GM18868 (cell line): Measurements from ENCODE around the gene SERTAD3.
"Not testable (repeated sequence)": the region's sequence is repeated elsewhere in the genome, so short reads cannot be mapped to it uniquely, and the experiment has no call there.

Experiments used
- ATAC-seq: cut with Tn5 transposase; IDR thresholded peaks from one replicate; pipeline ENCODE4 v1.9.1; 2021; ENCODE audit warnings: mild to moderate bottlenecking, moderate library complexity; ENCODE audit not compliant: unreplicated experiment

The SERTAD3 gene

GRCh38 chr19:40458597-40458974, 14.5 kb upstream of the SERTAD3 start:
- ATAC-seq = no peak

GRCh38 chr19:40457953-40458596, 13.9 kb upstream of the SERTAD3 start:
- no peak for ATAC-seq

- ATAC-seq = no peak
Observed at GRCh38 chr19:40457048-40457447, 12.9 kb upstream of the SERTAD3 start.

GRCh38 chr19:40453943-40454342, 9.8 kb upstream of the SERTAD3 start:
- not testable (repeated sequence) for ATAC-seq

- no peak for ATAC-seq
Observed at GRCh38 chr19:40453151-40453735, 9.1 kb upstream of the SERTAD3 start.

- ATAC-seq = no peak
Observed at GRCh38 chr19:40452016-40452415, 7.9 kb upstream of the SERTAD3 start.

- no peak for ATAC-seq
Observed at GRCh38 chr19:40450664-40451063, 6.5 kb upstream of the SERTAD3 start.

- no peak for ATAC-seq
Observed at GRCh38 chr19:40449506-40449905, 5.4 kb upstream of the SERTAD3 start.

- ATAC-seq = no peak
Observed at GRCh38 chr19:40446263-40446784, 2.2 kb upstream of the SERTAD3 start.

GRCh38 chr19:40445780-40446262, 1.7 kb upstream of the SERTAD3 start:
- no peak for ATAC-seq

GRCh38 chr19:40444825-40445312, 734 bp upstream of the SERTAD3 start:
- no peak for ATAC-seq

GRCh38 chr19:40443131-40443999, 770 bp downstream of the SERTAD3 start:
- ATAC-seq = peak; percentile 69

- ATAC-seq = no peak
Observed at GRCh38 chr19:40442328-40443130, 1.6 kb downstream of the SERTAD3 start.

- no peak for ATAC-seq
Observed at GRCh38 chr19:40441719-40442253, 2.3 kb downstream of the SERTAD3 start.

GRCh38 chr19:40438284-40438683, 5.9 kb downstream of the SERTAD3 start:
- no peak for ATAC-seq

GRCh38 chr19:40433391-40434216, 10.5 kb downstream of the SERTAD3 start:
- peak; percentile 47 for ATAC-seq

- ATAC-seq = not testable (repeated sequence)
Observed at GRCh38 chr19:40432760-40433159, 11.4 kb downstream of the SERTAD3 start.

GRCh38 chr19:40431698-40432097, 12.4 kb downstream of the SERTAD3 start:
- ATAC-seq = no peak

- ATAC-seq = not testable (repeated sequence)
Observed at GRCh38 chr19:40430242-40430641, 13.9 kb downstream of the SERTAD3 start.
